Measurements from ENCODE around the gene SNX6. TPM values are rescaled to one million over a fixed set of nuclear protein-coding genes. Genes with fewer than 3 reads are reported as not detected.
A peak's percentile ranks its signal among the peaks of the same experiment; 100 is the strongest.
"Not testable (repeated sequence)": the region's sequence is repeated elsewhere in the genome, so short reads cannot be mapped to it uniquely, and the experiment has no call there.

The SNX6 gene
- total and polyA plus RNA-seq, 7 donors: 69.4 to 136 (median 94.2) TPM

GRCh38 chr14:34554540-34555250 lies 75.3 kb downstream of the SNX6 start:
- intact Hi-C loops (cut with DNase I): no loop called here
- 25 to 67% methylated on average over 9 of the region's 9 CpGs for WGBS, 2 donors
- Histone ChIP-seq H3K27me3 (no peaks in the 10 kb centered on the region), H3K9me3 (no peaks in the 10 kb centered on the region), H3K27ac (peak overlapping the region; percentile 43 to 78 (median 68)), H3K4me3 (no peak overlapping the region), H3K4me1 (peaks cover 0 to 7% (median 0%) of the 10 kb centered on the region in 4 donors), H3K36me3 (no peaks in the 10 kb centered on the region)
- no peak for TF ChIP-seq POLR2AphosphoS5 (IDR thresholded peaks at IDR 0.05)
- TF ChIP-seq EP300 (IDR thresholded peaks at IDR 0.05): no peak
- no peak for TF ChIP-seq CTCF (IDR thresholded peaks at IDR 0.05)
- TF ChIP-seq POLR2A (IDR thresholded peaks at IDR 0.05): no peak
- peak; percentile 64 for DNase-seq

GRCh38 chr14:34549276-34549966 lies 80.5 kb downstream of the SNX6 start:
- 89 to 93% methylated on average over 19 of the region's 19 CpGs for WGBS, 2 donors

GRCh38 chr14:34548472-34548981 lies 81.4 kb downstream of the SNX6 start:
- peak; percentile 38 for DNase-seq
- TF ChIP-seq POLR2AphosphoS5 (IDR thresholded peaks at IDR 0.05): no peak
- no peak for TF ChIP-seq CTCF (IDR thresholded peaks at IDR 0.05)
- TF ChIP-seq POLR2A (IDR thresholded peaks at IDR 0.05): no peak
- TF ChIP-seq EP300 (IDR thresholded peaks at IDR 0.05): no peak
- H3K27ac ChIP-seq: peak overlapping the region in 3 of 4 donors; percentile 59 to 62 (median 60)
- no peaks in the 10 kb centered on the region for H3K36me3 ChIP-seq
- 90 to 91% methylated on average over 14 of the region's 14 CpGs for WGBS, 2 donors
- no peaks in the 10 kb centered on the region for H3K27me3 ChIP-seq
- H3K4me3 ChIP-seq: no peak overlapping the region
- H3K9me3 ChIP-seq: no peaks in the 10 kb centered on the region
- intact Hi-C loops (cut with DNase I): no loop called here
- no peaks in the 10 kb centered on the region for H3K4me1 ChIP-seq

More at GRCh38 chr14:34549276-34549966, 80.5 kb downstream of the SNX6 start:
- peak overlapping the region in 2 of 4 donors; percentile 59 to 62 for H3K27ac ChIP-seq
- H3K4me3 ChIP-seq; H3K27me3 ChIP-seq; H3K36me3 ChIP-seq; H3K9me3 ChIP-seq; H3K4me1 ChIP-seq; DNase-seq; intact Hi-C loops (cut with DNase I): not testable (repeated sequence)

GRCh38 chr14:34547136-34547520 lies 82.8 kb downstream of the SNX6 start:
- DNase-seq; H3K27ac ChIP-seq; H3K9me3 ChIP-seq; H3K36me3 ChIP-seq; H3K27me3 ChIP-seq; H3K4me3 ChIP-seq; H3K4me1 ChIP-seq; intact Hi-C loops (cut with DNase I): not testable (repeated sequence)
- WGBS, 2 donors: no CpG with 5 or more reads among the region's 16 CpGs

- intact Hi-C loops (cut with DNase I); DNase-seq; H3K4me1 ChIP-seq; H3K36me3 ChIP-seq; H3K27ac ChIP-seq; H3K27me3 ChIP-seq; H3K9me3 ChIP-seq; H3K4me3 ChIP-seq: not testable (repeated sequence)
- WGBS, 2 donors: no CpG with 5 or more reads among the region's 68 CpGs
These were observed 83.4 kb downstream of the SNX6 start for GRCh38 chr14:34546272-34547135.

GRCh38 chr14:34540181-34541059 lies 89.5 kb downstream of the SNX6 start:
- H3K4me1 ChIP-seq: peaks cover 0 to 28% (median 21%) of the 10 kb centered on the region in 4 donors
- DNase-seq; H3K27me3 ChIP-seq; intact Hi-C loops (cut with DNase I); H3K9me3 ChIP-seq: not testable (repeated sequence)
- H3K4me3 ChIP-seq: peak overlapping the region; percentile 70 to 93 (median 86)
- peaks cover 0 to 22% (median 8%) of the 10 kb centered on the region in 4 donors for H3K36me3 ChIP-seq
- H3K27ac ChIP-seq: peak overlapping the region; percentile 89 to 98 (median 96)
- 84 to 89% methylated on average over 13 of the region's 19 CpGs for WGBS, 2 donors

All from sigmoid colon (tissue), 7 donors.